ENCODE data around the gene RGS7.

RGS7 gene

GRCh38 chr1:241061062-241061461 lies 295.9 kb downstream of the RGS7 start:
- TF ChIP-seq, protein P1, sequence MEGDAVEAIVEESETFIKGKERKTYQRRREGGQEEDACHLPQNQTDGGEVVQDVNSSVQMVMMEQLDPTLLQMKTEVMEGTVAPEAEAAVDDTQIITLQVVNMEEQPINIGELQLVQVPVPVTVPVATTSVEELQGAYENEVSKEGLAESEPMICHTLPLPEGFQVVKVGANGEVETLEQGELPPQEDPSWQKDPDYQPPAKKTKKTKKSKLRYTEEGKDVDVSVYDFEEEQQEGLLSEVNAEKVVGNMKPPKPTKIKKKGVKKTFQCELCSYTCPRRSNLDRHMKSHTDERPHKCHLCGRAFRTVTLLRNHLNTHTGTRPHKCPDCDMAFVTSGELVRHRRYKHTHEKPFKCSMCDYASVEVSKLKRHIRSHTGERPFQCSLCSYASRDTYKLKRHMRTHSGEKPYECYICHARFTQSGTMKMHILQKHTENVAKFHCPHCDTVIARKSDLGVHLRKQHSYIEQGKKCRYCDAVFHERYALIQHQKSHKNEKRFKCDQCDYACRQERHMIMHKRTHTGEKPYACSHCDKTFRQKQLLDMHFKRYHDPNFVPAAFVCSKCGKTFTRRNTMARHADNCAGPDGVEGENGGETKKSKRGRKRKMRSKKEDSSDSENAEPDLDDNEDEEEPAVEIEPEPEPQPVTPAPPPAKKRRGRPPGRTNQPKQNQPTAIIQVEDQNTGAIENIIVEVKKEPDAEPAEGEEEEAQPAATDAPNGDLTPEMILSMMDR (IDR thresholded peaks at IDR 0.05): no peak
- H3K4me3 Mint-ChIP-seq: no peak overlapping the region
- H3K4me1 Mint-ChIP-seq: peaks cover 9% of the 10 kb centered on the region
- H3K27me3 Mint-ChIP-seq (ENCODE audit: low read depth, poor library complexity): no peaks in the 10 kb centered on the region
- no peak overlapping the region for H3K27ac Mint-ChIP-seq
- H3K36me3 Mint-ChIP-seq (ENCODE audit: low read depth): no peaks in the 10 kb centered on the region
- no peaks in the 10 kb centered on the region for H3K9me3 Mint-ChIP-seq
- no peak for DNase-seq

- Mint-ChIP-seq H3K9me3 (no peaks in the 10 kb centered on the region), H3K4me3 (no peak overlapping the region), H3K27ac (no peak overlapping the region), H3K36me3 (ENCODE audit: low read depth) (no peaks in the 10 kb centered on the region), H3K4me1 (peaks cover 12% of the 10 kb centered on the region), H3K27me3 (ENCODE audit: low read depth, poor library complexity) (no peaks in the 10 kb centered on the region)
- TF ChIP-seq, protein P1 (IDR thresholded peaks at IDR 0.05): no peak
- no peak for DNase-seq
Observed at GRCh38 chr1:241048622-241049021, 308.4 kb downstream of the RGS7 start.

GRCh38 chr1:241045659-241046058 lies 311.3 kb downstream of the RGS7 start:
- TF ChIP-seq, protein P1 (IDR thresholded peaks at IDR 0.05): no peak
- Mint-ChIP-seq H3K4me3 (no peak overlapping the region), H3K36me3 (ENCODE audit: low read depth) (no peaks in the 10 kb centered on the region), H3K27me3 (ENCODE audit: low read depth, poor library complexity) (no peaks in the 10 kb centered on the region), H3K4me1 (peaks cover 12% of the 10 kb centered on the region), H3K27ac (no peak overlapping the region), H3K9me3 (no peaks in the 10 kb centered on the region)
- DNase-seq: no peak

GRCh38 chr1:241034203-241034936 lies 322.6 kb downstream of the RGS7 start:
- Mint-ChIP-seq H3K9me3 (peaks cover 9% of the 10 kb centered on the region), H3K4me1 (no peaks in the 10 kb centered on the region), H3K36me3 (ENCODE audit: low read depth) (no peaks in the 10 kb centered on the region), H3K4me3 (no peak overlapping the region), H3K27ac (no peak overlapping the region), H3K27me3 (ENCODE audit: low read depth, poor library complexity) (peaks cover 4% of the 10 kb centered on the region)
- TF ChIP-seq, protein P1 (IDR thresholded peaks at IDR 0.05): no peak
- no peak for DNase-seq

GRCh38 chr1:241024834-241025233 lies 332.2 kb downstream of the RGS7 start:
- Mint-ChIP-seq H3K4me3 (no peak overlapping the region), H3K4me1 (peaks cover 14% of the 10 kb centered on the region), H3K27me3 (ENCODE audit: low read depth, poor library complexity) (no peaks in the 10 kb centered on the region), H3K27ac (no peak overlapping the region), H3K9me3 (no peaks in the 10 kb centered on the region), H3K36me3 (ENCODE audit: low read depth) (no peaks in the 10 kb centered on the region)
- TF ChIP-seq, protein P1 (IDR thresholded peaks at IDR 0.05): no peak
- no peak for DNase-seq

DNA sequence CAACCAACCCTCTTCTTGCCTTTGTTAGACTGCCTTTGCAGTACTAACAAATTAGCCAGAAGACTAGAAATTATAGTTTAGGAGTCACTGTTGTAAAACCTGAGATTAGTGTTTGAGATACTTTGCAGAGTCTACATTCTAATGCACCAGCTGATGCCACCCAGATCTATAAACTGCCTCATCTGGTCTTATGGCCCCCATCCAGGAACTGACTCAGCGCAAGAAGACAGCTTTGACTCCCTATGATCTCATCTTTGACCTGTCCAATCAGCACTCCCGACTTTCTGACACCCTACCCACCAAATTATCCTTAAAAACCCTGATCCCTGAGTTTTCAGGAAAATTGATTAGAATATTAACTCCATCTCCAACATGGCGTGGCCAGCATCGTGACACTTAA lies 334.6 kb downstream of the RGS7 start:
- Mint-ChIP-seq H3K4me3 (no peak overlapping the region), H3K27me3 (ENCODE audit: low read depth, poor library complexity) (no peaks in the 10 kb centered on the region), H3K27ac (no peak overlapping the region), H3K36me3 (ENCODE audit: low read depth) (no peaks in the 10 kb centered on the region), H3K9me3 (peaks cover 13% of the 10 kb centered on the region), H3K4me1 (peaks cover 14% of the 10 kb centered on the region)
- no peak for DNase-seq
- TF ChIP-seq, protein P1 (IDR thresholded peaks at IDR 0.05): no peak

All from nephron progenitor cell (in vitro differentiated cells).